HG03175 (cell line): ENCODE results near the gene FAM229A.

Experiments
- ATAC-seq: cut with Tn5 transposase; IDR thresholded peaks from one replicate; pipeline ENCODE4 v1.9.1; 2021; ENCODE audit warnings: mild to moderate bottlenecking, moderate library complexity; ENCODE audit not compliant: unreplicated experiment

FAM229A gene

DNA sequence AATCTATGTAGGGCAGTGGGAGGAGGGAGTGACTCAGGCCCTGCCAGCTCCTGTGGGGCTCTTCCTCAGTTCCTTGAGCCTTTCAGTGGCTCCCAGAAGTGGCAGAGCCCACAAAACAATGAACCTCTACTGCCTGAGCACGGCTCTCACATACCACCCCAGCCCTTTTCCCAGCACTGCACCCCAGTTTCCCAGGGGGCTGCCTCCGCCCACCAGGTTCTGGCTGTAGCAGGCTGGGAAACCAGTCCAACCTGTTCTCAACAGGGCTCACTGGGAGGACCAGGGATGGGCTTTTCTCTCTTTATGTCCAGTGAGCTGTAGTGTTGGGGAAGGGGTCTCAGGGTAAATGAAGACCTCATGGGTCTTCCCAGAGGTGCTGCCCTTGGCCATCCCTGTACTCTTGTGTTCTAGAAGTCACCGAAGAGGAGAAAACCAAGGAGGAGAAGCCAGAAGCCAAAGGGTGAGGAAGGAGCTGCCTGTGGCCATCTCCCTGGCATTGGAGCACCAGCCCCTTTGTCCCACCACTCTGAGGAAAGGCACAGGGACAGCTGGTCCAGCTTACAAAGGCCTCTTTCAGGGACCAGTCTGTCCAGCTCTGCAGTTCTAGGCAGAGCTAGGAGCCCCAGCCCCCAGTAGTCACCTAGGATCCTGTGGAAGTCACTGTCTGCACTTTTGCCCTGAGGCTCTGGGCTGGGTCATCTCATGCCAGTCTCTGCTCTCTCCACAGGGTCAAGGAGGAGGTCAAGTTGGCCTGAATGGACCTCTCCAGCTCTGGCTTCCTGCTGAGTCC is 29.8 kb downstream of the FAM229A start:
- no peak for ATAC-seq

DNA sequence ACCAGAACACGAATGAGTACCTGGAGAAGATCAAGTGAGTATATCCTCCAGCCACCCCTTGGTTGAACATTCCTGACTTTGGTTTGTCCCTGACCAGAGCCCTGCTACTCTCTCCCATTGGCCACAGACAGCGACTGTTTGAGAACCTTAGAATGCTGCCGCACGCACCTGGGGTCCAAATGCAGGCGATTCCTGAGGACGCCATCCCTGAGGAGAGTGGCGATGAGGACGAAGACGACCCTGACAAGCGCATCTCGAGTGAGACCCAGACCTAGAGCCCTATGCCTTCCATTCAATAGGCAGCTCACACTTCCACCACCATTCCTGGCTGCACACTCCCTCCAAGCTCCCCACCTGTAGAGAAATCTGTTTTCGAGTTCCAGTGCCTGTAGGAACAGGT is 30.7 kb downstream of the FAM229A start:
- ATAC-seq = no peak

DNA sequence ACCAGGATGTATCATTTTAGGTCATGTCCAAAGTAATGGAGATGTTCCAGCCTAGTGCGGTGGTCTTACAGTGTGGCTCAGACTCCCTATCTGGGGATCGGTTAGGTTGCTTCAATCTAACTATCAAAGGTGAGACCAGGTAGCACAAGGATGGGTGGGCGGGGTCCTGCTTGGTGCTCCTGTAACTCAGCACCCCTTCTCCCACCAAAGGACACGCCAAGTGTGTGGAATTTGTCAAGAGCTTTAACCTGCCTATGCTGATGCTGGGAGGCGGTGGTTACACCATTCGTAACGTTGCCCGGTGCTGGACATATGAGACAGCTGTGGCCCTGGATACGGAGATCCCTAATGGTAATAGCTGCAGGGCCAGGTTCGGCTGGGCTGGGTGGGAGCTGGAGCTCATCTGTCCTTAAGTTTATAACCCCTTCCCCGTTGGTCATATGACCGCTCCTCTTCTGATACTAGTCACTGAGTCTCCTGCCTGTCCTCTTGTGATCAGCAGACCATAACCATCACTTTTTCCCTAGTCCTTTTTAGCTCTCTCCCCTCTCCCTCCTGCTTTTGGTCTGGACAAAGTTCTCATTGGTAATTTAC is 31.6 kb downstream of the FAM229A start:
- ATAC-seq = no peak

DNA sequence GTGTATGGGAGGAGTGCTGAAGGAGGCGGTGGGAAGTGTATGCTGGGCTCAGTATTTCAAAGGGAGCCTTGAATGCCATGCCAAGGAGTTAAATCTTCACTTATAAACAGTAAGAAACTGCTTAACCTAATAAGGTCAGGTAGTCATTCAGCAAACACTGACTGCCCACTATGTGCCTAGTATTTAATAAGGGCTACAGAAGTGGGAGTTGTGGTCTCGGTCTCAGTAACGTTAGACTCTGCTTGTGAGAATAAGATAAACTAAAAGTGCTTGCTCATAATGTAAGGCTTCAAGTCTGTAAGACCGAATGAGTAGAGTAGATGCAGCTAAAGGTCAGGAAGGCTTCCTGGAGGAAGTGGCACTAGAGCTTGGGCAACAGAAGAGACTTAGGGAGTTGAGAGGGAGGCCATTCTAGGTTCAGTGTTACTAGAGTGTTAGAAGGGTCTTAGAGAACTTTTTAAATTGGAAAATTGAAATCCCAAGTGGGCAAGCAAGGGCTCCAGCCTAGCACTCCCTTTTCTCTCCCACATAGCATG is 32.3 kb downstream of the FAM229A start:
- ATAC-seq = no peak

DNA sequence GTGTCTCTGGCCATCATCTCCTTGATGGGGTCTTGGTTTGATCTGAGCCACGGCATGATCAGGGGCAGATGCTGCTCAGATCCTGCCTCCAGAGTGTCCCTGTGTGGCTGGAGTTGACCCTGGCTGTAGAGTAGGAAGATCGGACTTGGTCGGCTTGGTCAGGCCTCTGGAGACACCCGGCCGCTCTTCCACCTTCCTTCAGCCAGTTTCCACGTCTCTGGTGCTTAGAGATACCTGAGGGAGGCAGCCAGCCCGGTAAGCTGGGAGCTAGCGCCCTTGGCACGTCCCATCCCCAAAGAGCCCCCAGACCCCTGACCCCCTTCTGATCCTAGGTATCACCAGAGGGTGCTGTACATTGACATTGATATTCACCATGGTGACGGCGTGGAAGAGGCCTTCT is 35.1 kb downstream of the FAM229A start:
- no peak for ATAC-seq

DNA sequence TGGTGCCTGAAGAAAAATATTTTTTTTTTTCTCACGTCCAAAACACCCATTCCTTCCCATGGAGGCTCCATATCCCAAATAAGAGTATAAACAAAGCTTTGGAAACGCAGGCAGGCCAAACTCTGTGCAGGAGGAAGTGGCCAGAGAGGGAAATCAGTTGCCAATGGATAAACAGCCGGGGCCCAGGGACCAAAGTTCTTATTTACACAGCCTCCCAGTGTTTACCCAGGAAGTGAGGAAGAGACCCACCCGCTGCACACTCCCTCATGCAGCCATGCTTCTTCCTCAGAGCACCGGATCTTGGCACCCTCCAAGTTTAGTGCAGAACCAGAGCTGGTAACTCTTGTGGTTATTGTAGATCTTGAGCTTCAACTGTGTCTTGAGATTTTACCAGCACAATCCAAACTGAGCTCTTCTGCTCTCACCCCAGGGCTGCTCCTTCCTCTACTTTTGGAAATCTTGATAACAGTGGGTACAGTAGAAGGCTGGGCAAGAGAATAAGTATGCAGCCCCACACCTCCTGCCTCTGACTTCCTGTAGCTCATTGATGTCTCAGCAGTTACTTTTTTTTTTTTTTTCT is 40.5 kb downstream of the FAM229A start:
- no peak for ATAC-seq

DNA sequence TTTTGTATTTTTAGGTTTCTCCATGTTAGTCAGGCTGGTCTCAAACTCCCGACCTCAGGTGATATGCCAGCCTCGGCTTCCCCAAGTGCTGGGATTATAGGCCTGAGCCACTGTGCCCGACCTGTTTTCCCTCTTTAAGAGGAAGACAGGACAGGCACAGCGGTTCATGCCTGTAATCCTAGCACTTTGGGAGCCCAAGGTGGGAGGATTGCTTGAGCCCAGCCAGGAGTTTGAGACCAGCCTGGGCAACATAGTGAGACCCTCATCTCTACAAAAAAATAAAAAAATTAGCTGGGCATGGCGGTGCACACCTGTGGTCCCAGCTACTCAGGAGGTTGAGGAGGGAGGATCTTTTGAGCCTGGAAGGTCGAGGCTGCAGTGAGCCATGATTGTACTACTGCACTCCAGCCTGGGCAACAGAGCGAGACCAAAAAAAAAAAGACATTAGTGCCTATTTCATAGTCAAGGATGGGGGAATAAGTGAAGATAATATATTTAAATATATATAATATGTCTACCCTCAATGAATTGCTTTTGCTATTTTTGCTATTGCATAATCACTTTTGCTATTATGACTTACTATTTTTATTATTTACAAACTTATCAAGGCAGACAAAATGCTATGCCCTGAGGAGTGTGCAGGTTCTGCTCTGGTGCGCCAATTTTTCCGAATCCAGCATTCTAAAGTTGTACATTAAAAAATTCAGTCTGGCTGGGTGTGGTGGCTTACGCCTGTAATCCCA is 44.0 kb downstream of the FAM229A start:
- ATAC-seq = no peak

DNA sequence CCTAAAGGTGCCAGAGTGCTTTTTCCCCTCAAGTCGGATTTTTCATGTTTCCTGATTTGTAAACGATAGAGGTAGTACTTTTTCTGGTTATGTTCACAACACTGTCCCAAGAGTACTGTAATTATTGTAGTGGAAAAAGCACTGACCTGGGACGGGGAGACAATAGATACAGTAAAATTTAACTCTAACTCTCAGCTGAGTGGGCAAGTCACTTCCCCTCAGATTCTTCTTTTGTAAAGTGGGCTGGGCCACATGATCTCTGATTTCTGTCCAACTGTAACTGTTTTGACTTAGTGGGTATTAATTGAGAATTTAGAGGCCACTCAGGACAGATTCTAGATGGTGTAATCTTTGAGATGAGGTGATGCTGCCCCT is 45.4 kb downstream of the FAM229A start:
- no peak for ATAC-seq

DNA sequence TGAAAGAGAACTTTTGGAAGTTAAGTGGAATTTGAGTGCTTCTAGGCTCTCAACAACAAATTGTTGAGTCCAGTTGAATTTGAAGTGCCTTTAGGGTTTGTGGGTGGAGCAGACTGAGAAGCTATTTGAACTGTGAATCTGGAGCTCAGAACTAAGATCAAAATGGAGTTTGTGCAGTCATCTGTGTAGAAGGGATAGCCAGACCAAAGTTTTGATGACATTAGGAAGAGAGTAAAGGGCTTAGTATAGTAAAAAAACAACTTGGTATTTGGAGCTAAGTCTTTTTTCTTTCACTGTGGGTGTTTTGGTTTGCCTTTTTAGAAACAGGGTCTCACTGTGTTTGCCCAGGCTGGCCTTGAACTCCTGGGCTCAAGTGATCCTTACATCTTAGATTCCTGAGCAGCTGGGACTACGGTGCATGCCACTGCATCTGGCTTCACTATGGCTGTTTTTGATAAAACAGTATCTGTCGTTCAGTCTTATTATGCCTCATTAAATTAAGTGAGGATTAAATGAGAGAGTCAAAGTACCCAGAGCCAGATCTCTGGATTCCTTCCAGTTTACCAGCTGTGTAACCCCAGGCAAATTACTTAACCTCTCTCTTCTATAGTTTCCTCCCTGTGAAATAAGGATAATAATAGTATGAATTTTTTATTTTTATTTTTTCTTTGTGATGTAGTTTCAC is 50.4 kb downstream of the FAM229A start:
- ATAC-seq = no peak
